HEK293T (cell line): ENCODE measurements around the gene PPIL4.

ENCODE experiments used
- CTCF ChIA-PET: fragments of 350-600 bp; formaldehyde crosslinking; extraction: SDS; loops from one replicate; lab custom pipeline; 2021; ENCODE audit warnings: antibody characterized with exemption, inconsistent platforms; lab: Yijun Ruan, JAX
- POLR2A ChIA-PET: fragments of 350-600 bp; formaldehyde crosslinking; extraction: SDS; loops from one replicate; lab custom pipeline; 2020; ENCODE audit warnings: antibody characterized with exemption, inconsistent platforms; lab: Yijun Ruan, JAX
- DNase-seq: peaks from one replicate; pipeline ENCODE4 v3.0.0; 2012; ENCODE audit warnings: mixed read lengths; ENCODE audit errors: extremely low spot score
- ARNT ChIP-seq: fragments of 450-650 bp; IDR thresholded peaks from 2 replicates; pipeline ENCODE4 v1.6.1; 2017; ENCODE audit warnings: mild to moderate bottlenecking
- BHLHE40 ChIP-seq: fragments of 450-650 bp; IDR thresholded peaks from 2 replicates; pipeline ENCODE4 v1.6.1; 2016; ENCODE audit warnings: mild to moderate bottlenecking, moderate library complexity, borderline replicate concordance
- CTBP1 ChIP-seq: fragments of 450-650 bp; IDR thresholded peaks from 2 replicates; pipeline ENCODE4 v1.6.1; 2016; ENCODE audit warnings: borderline replicate concordance
- ELF4 ChIP-seq: fragments of 450-650 bp; IDR thresholded peaks from 2 replicates; pipeline ENCODE4 v1.6.1; 2017; ENCODE audit warnings: antibody characterized with exemption
- FOXA1 ChIP-seq: fragments of 450-650 bp; IDR thresholded peaks from 2 replicates; pipeline ENCODE4 v1.6.1; 2016; ENCODE audit warnings: mild to moderate bottlenecking
- FOXK2 ChIP-seq: fragments of 450-650 bp; IDR thresholded peaks from 2 replicates; pipeline ENCODE4 v1.6.1; 2016; ENCODE audit warnings: mild to moderate bottlenecking
- FOXM1 ChIP-seq: fragments of 450-650 bp; IDR thresholded peaks from 2 replicates; pipeline ENCODE4 v1.6.1; 2017; ENCODE audit warnings: mild to moderate bottlenecking, borderline replicate concordance
- HDGF ChIP-seq: fragments of 450-650 bp; IDR thresholded peaks from 2 replicates; pipeline ENCODE4 v1.6.1; 2017; ENCODE audit warnings: antibody characterized with exemption, borderline replicate concordance
- L3MBTL2 ChIP-seq: fragments of 450-650 bp; conservative IDR thresholded peaks from 2 replicates; pipeline ENCODE4 v1.6.1; 2016; ENCODE audit warnings: mild to moderate bottlenecking
- LEF1 ChIP-seq: fragments of 450-650 bp; IDR thresholded peaks from 2 replicates; pipeline ENCODE4 v1.6.1; 2017; ENCODE audit warnings: mild to moderate bottlenecking, borderline replicate concordance
- NFRKB ChIP-seq: fragments of 450-650 bp; IDR thresholded peaks from 2 replicates; pipeline ENCODE4 v1.6.1; 2016; ENCODE audit warnings: mild to moderate bottlenecking, moderate library complexity
- PKNOX1 ChIP-seq: fragments of 450-650 bp; IDR thresholded peaks from 2 replicates; pipeline ENCODE4 v1.6.1; 2016
- SP1 ChIP-seq: fragments of 450-650 bp; IDR thresholded peaks from 2 replicates; pipeline ENCODE4 v1.6.1; 2017
- SUZ12 ChIP-seq: fragments of 450-650 bp; IDR thresholded peaks from 2 replicates; pipeline ENCODE4 v1.6.1; 2016; ENCODE audit warnings: mild to moderate bottlenecking
- TARDBP ChIP-seq: fragments of 450-650 bp; IDR thresholded peaks from 2 replicates; pipeline ENCODE4 v1.6.1; 2016
- ZNF384 ChIP-seq: fragments of 450-650 bp; IDR thresholded peaks from 2 replicates; pipeline ENCODE4 v1.6.1; 2016

Gene PPIL4

DNA sequence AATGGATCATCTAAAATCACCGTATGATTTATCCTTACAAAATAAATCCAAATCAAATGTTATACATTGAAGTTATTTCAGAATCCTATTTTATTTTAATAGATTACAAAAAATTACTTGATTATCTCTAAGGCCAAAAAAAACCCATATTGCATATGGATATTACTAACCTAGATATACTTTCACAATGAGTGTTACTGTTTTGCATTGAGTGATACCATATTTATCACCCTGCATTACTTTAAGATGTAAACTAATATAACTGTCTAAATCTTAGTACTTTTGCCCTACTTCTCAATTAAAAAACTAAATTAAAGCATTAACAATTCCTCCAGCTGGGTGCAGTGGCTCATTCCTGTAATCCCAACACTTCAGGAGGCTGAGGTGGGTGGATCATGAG is 11.1 kb downstream of the PPIL4 start:
- TF ChIP-seq NFRKB (no peak), FOXA1 (no peak), ZNF384 (no peak), LEF1 (no peak), HDGF (no peak)
- ChIA-PET CTCF (no interaction called here), POLR2A (no interaction called here)
- no peak for DNase-seq

DNA sequence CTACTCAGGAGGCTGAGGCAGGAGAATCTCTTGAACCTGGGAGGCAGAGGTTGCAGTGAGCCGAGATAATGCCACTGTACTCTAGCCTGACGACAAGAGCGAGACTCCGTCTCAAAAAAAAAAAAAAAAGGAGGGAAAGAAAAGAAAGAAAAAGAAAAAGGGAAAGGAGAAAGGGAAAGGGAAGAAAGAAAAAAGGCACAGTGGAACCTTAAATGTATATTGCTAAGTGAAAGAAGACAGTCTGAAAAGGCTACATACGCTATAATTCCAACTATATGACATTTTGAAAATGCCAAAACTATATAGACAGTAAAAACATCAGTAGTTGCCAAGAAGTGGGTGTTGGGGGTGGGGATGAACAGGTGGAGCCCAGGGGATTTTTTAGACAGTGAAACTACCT is 16.2 kb downstream of the PPIL4 start:
- CTCF ChIA-PET = interaction anchor here (1.1 kb wide), 1 partner anchor 13 kb away, joined by 3 read pairs; no protein-coding TSS in a partner anchor
- POLR2A ChIA-PET = no interaction called here
- TF ChIP-seq SP1 (no peak), L3MBTL2 (no peak), ARNT (no peak), PKNOX1 (no peak), FOXM1 (no peak), TARDBP (no peak), FOXA1 (no peak)
- no peak for DNase-seq

GRCh38 chr6:149515494-149515893 is 30.3 kb downstream of the PPIL4 start:
- ChIA-PET CTCF (no interaction called here), POLR2A (no interaction called here)
- TF ChIP-seq FOXA1 (no peak), L3MBTL2 (no peak), NFRKB (no peak), SP1 (no peak), ELF4 (no peak), LEF1 (no peak), HDGF (no peak), BHLHE40 (no peak)
- no peak for DNase-seq

- CTCF ChIA-PET = interaction anchor here (0.5 kb wide), 1 partner anchor 40 kb away, joined by 3 read pairs; no protein-coding TSS in a partner anchor
- DNase-seq = no peak
- TF ChIP-seq FOXK2 (no peak), SP1 (no peak), NFRKB (no peak), ELF4 (no peak), PKNOX1 (no peak), ZNF384 (no peak), FOXM1 (no peak), LEF1 (no peak), CTBP1 (no peak), L3MBTL2 (no peak), HDGF (no peak), TARDBP (no peak), BHLHE40 (no peak), ARNT (no peak), FOXA1 (no peak), SUZ12 (no peak)
- POLR2A ChIA-PET = no interaction called here
These were observed 31.9 kb downstream of the PPIL4 start for GRCh38 chr6:149513915-149514314.

DNA sequence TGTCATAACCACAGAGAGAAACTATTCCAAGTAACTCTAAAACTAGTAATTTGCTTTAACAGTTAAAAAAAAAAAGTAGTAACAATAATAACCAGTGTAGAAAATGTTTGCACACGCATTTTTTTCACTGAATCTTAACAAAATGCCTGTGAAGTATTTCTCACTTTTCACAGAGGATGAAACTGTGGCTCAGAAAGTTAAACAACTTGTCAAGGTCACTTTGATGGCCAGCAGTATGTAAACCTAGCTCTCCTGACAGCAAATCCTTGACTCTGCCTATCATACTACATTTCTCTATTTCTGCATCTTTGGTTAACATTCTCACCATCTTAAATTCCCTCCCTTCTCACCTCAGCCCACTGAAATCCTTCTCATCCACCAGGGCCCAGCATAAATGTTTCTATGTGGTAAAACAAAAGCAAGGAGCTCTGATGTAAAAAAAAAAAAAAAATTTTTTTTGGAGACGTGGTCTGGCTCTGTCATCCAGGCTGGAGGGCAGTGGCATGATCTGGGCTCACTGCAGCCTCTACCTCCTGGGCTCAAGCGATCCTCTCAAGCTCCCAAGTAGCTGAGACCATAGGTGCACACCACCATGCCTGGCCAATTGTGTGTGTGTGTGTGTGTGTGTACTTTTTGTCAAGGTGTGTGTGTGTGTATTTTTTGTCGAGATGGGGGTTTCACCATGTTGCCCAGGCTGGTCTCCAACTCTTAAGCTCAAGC is 34.9 kb downstream of the PPIL4 start:
- ChIA-PET POLR2A (no interaction called here), CTCF (no interaction called here)
- no peak for TF ChIP-seq NFRKB
- no peak for TF ChIP-seq LEF1
- TF ChIP-seq ZNF384 = no peak
- TF ChIP-seq L3MBTL2 = no peak
- no peak for TF ChIP-seq HDGF
- TF ChIP-seq TARDBP = no peak
- no peak for TF ChIP-seq ELF4
- TF ChIP-seq BHLHE40 = no peak
- TF ChIP-seq FOXA1 = no peak
- TF ChIP-seq ARNT = no peak
- TF ChIP-seq FOXK2 = no peak
- TF ChIP-seq SP1 = no peak
- TF ChIP-seq FOXM1 = no peak
- no peak for TF ChIP-seq CTBP1
- no peak for TF ChIP-seq PKNOX1
- TF ChIP-seq SUZ12 = no peak
- no peak for DNase-seq

DNA sequence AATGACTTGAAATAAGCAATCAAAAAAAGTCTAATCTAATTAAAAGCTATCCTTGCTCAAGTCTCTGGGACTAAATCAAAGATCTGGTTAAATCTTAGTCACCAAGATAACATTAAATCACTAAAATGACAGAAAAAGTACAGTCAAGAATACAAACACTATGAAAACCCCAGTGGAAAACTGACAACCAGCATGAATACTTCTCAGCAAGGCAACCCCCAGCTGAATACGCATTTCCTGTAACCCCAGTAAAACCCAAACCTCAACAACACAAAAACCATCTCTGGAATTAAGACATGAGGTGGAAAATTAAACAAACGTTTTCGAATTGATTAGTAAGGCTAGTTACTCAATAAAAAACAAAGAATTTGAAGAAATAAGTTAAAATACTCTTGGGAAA is 37.4 kb downstream of the PPIL4 start:
- DNase-seq = no peak
- no peak for TF ChIP-seq FOXK2
- no peak for TF ChIP-seq HDGF
- no peak for TF ChIP-seq NFRKB
- TF ChIP-seq BHLHE40 = no peak
- no peak for TF ChIP-seq TARDBP
- no peak for TF ChIP-seq CTBP1
- TF ChIP-seq ELF4 = no peak
- no peak for TF ChIP-seq SP1
- TF ChIP-seq LEF1 = no peak
- TF ChIP-seq FOXM1 = no peak
- no peak for TF ChIP-seq FOXA1
- TF ChIP-seq PKNOX1 = no peak
- TF ChIP-seq ZNF384 = no peak
- no peak for TF ChIP-seq L3MBTL2
- no peak for TF ChIP-seq ARNT
- TF ChIP-seq SUZ12 = no peak
- ChIA-PET CTCF (interaction anchor here (0.6 to 1.9 kb wide), 3 partner anchors 9 to 426 kb away, joined by 3 to 7 read pairs (median 3); no protein-coding TSS in a partner anchor), POLR2A (no interaction called here)
